Loucy (cell line): ENCODE results near the gene SPATA13.
"Not testable (repeated sequence)": the region's sequence is repeated elsewhere in the genome, so short reads cannot be mapped to it uniquely, and the experiment has no call there.

Experiments
- H2AFZ ChIP-seq: fragments of 200-600 bp; sonication (generic); 2 replicates; pipeline ENCODE4 v1.6.0; 2016; ENCODE audit warnings: antibody characterized with exemption, mild to moderate bottlenecking, low read length, moderate library complexity
- H3F3A ChIP-seq: fragments of 200-600 bp; 2 replicates; pipeline ENCODE4 v1.6.0; 2016; ENCODE audit warnings: antibody characterized with exemption, low read depth, mild to moderate bottlenecking
- H3K27me3 ChIP-seq: fragments of 200-600 bp; sonication (generic); 2 replicates; pipeline ENCODE4 v1.6.1; 2014; ENCODE audit warnings: low read length, mild to moderate bottlenecking; ENCODE audit not compliant: insufficient read depth, poor library complexity, severe bottlenecking
- H3K36me3 ChIP-seq: fragments of 200-600 bp; sonication (generic); 2 replicates; pipeline ENCODE4 v1.6.1; 2016; ENCODE audit warnings: low read length; ENCODE audit not compliant: insufficient read depth
- H3K4me1 ChIP-seq: fragments of 200-600 bp; sonication (generic); 2 replicates; pipeline ENCODE4 v1.5.1; 2014; ENCODE audit warnings: low read length, mild to moderate bottlenecking; ENCODE audit not compliant: insufficient read depth, poor library complexity, severe bottlenecking
- H3K4me2 ChIP-seq: fragments of 200-600 bp; sonication (generic); 2 replicates; pipeline ENCODE4 v1.6.0; 2014; ENCODE audit warnings: antibody characterized with exemption, low read length, low read depth, mild to moderate bottlenecking; ENCODE audit not compliant: poor library complexity, severe bottlenecking
- H3K4me3 ChIP-seq: fragments of 200-600 bp; sonication (generic); 2 replicates; pipeline ENCODE4 v1.5.1; 2014; ENCODE audit warnings: low read length, mild to moderate bottlenecking, mixed read lengths; ENCODE audit not compliant: poor library complexity, severe bottlenecking
- H3K79me2 ChIP-seq: fragments of 200-600 bp; sonication (generic); 2 replicates; pipeline ENCODE4 v1.6.1; 2014; ENCODE audit warnings: low read length; ENCODE audit not compliant: insufficient read depth
- H3K9ac ChIP-seq: fragments of 200-600 bp; sonication (generic); 2 replicates; pipeline ENCODE4 v1.6.0; 2014; ENCODE audit warnings: mild to moderate bottlenecking, low read depth, low read length, moderate library complexity; ENCODE audit not compliant: poor library complexity, severe bottlenecking
- H3K9me2 ChIP-seq: fragments of 200-600 bp; sonication (generic); replicated peaks from 2 replicates; pipeline ENCODE4 v1.6.1; 2016; ENCODE audit warnings: low read depth, low read length, mixed read lengths
- H3K9me3 ChIP-seq: fragments of 200-600 bp; sonication (generic); 2 replicates; pipeline ENCODE4 v1.6.1; 2014; ENCODE audit warnings: mild to moderate bottlenecking, antibody characterized with exemption, low read length, low read depth; ENCODE audit not compliant: insufficient read depth
- H4K20me1 ChIP-seq: fragments of 200-600 bp; sonication (generic); 2 replicates; pipeline ENCODE4 v1.6.0; 2014; ENCODE audit warnings: antibody characterized with exemption, low read length, mild to moderate bottlenecking; ENCODE audit not compliant: insufficient read depth, poor library complexity, severe bottlenecking
- CTCF ChIP-seq: fragments of 200-600 bp; sonication (generic); conservative IDR thresholded peaks from 2 replicates; pipeline ENCODE4 v1.5.1; 2014; ENCODE audit warnings: mild to moderate bottlenecking, antibody characterized with exemption, low read length
- EZH2phosphoT487 ChIP-seq: fragments of 200-600 bp; IDR thresholded peaks from 2 replicates; pipeline ENCODE4 v1.6.1; 2018; ENCODE audit warnings: antibody characterized with exemption, mild to moderate bottlenecking, moderate library complexity, borderline replicate concordance

The SPATA13 gene

GRCh38 chr13:24116131-24116530 is 44.4 kb upstream of the SPATA13 start:
- TF ChIP-seq CTCF, result no peak
- TF ChIP-seq EZH2phosphoT487, result no peak
- no peaks in the 10 kb centered on the region for H4K20me1 ChIP-seq

DNA sequence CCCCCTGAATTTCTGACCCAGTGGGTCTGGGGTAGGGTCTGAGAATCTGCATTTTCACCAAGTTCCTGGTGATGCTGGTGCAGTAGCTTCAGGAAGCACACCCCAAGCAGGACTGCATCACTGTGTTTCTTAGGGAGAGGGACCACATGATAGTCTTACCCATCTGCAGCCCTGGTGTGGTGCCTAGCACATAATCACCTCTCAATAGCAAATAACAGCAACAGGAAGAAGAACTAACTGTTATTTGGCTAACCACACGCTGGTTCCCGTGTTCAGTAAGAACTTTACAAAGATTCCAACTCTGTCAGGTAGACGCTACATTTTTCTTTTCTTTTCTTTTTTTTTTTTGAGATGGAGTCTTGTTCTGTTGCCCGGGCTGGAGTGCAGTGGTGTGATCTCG is 41.9 kb upstream of the SPATA13 start:
- H4K20me1 ChIP-seq, result no peaks in the 10 kb centered on the region
- peaks cover 19% of the 10 kb centered on the region for H3K4me1 ChIP-seq
- TF ChIP-seq CTCF (no peak), EZH2phosphoT487 (no peak)
- peak overlapping the region; percentile 74; the same call in 1 of the 2 replicates for H2AFZ ChIP-seq
- no peaks in the 10 kb centered on the region for H3K36me3 ChIP-seq
- no peaks in the 10 kb centered on the region for H3K27me3 ChIP-seq
- no peaks in the 10 kb centered on the region for H3F3A ChIP-seq
- H3K9me2 ChIP-seq, result no peaks in the 10 kb centered on the region
- H3K9ac ChIP-seq, result no peak overlapping the region
- no peaks in the 10 kb centered on the region for H3K9me3 ChIP-seq
- H3K4me3 ChIP-seq, result no peak overlapping the region
- H3K4me2 ChIP-seq, result no peak overlapping the region
- H3K79me2 ChIP-seq, result no peaks in the 10 kb centered on the region

More at GRCh38 chr13:24116131-24116530, 44.4 kb upstream of the SPATA13 start:
- Histone ChIP-seq H3K79me2 (no peaks in the 10 kb centered on the region), H3K4me1 (peaks cover 12% of the 10 kb centered on the region), H3K36me3 (no peaks in the 10 kb centered on the region), H3K9me2 (no peaks in the 10 kb centered on the region), H3K27me3 (no peaks in the 10 kb centered on the region), H3F3A (no peaks in the 10 kb centered on the region), H3K9ac (no peak overlapping the region), H3K4me2 (no peak overlapping the region), H2AFZ (no peak overlapping the region), H3K4me3 (no peak overlapping the region), H3K9me3 (no peaks in the 10 kb centered on the region)

DNA sequence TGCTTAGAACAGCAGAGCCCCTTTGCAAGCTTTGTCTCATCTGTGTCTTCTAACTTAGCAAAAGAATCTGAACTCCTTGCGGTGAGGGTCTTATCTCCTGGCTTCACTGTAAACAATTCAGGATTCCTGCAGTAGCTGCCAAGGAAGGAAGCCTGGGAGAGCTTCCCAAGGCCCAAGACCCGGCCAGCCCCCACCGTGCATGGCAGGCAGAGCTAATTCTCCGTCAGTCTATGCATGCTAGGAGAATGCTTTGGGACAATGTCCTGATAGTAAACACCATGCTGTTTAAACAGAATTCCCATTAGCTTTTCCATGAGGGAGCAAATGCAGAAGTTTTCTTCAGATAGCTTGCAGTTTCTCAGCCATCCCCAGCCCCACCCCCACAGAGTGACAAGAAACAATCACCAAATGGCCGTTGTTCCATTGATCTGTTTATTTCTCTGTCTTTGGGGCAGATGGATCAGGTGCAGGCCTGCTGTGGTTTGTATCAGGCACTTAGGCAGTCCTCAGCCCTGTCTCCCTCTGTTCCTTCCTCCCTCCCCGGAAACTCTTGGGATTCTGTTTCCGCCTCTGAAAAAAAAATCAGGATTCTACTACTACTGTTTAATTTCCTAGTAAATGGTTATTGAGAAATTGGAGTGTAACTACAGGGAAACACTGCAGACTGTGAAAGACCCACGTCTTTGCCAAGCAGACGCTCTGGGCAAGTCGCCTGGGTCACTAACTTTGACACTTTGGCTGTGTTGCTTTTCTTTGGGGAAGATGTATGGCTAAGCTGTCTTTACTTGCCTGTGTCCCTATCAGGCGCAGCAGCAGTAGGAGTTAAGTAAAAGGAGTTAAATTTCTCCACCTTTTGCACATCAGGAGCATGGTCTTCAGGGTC is 40.7 kb upstream of the SPATA13 start:
- no peaks in the 10 kb centered on the region for H3K9me2 ChIP-seq
- TF ChIP-seq EZH2phosphoT487, result no peak
- TF ChIP-seq CTCF, result no peak
- no peaks in the 10 kb centered on the region for H3K79me2 ChIP-seq
- H3K9ac ChIP-seq, result no peak overlapping the region
- H2AFZ ChIP-seq, result peak overlapping the region; percentile 55; the same call in 1 of the 2 replicates
- H3F3A ChIP-seq, result no peaks in the 10 kb centered on the region
- peaks cover 19% of the 10 kb centered on the region for H3K4me1 ChIP-seq
- H4K20me1 ChIP-seq, result no peaks in the 10 kb centered on the region
- no peaks in the 10 kb centered on the region for H3K27me3 ChIP-seq
- no peak overlapping the region for H3K4me3 ChIP-seq
- no peak overlapping the region for H3K4me2 ChIP-seq
- no peaks in the 10 kb centered on the region for H3K9me3 ChIP-seq
- no peaks in the 10 kb centered on the region for H3K36me3 ChIP-seq

GRCh38 chr13:24122045-24122444 is 38.5 kb upstream of the SPATA13 start:
- not testable (repeated sequence) for H3K9ac ChIP-seq, H3K4me2 ChIP-seq, H3K79me2 ChIP-seq, H3F3A ChIP-seq, H3K4me3 ChIP-seq, H4K20me1 ChIP-seq, H3K36me3 ChIP-seq, H3K9me3 ChIP-seq, H3K27me3 ChIP-seq, H3K9me2 ChIP-seq
- Histone ChIP-seq H3K4me1 (peaks cover 22% of the 10 kb centered on the region), H2AFZ (0 out of 2 replicates have a peak overlapping the region, but pooled peaks have one; percentile 56)
